ENCODE measurements around the gene MLEC.

- TF ChIP-seq POLR2A (IDR thresholded peaks at IDR 0.05) (no peak), POLR2AphosphoS5 (IDR thresholded peaks at IDR 0.05) (no peak), EP300 (IDR thresholded peaks at IDR 0.05) (no peak)
- TF ChIP-seq, protein P1, sequence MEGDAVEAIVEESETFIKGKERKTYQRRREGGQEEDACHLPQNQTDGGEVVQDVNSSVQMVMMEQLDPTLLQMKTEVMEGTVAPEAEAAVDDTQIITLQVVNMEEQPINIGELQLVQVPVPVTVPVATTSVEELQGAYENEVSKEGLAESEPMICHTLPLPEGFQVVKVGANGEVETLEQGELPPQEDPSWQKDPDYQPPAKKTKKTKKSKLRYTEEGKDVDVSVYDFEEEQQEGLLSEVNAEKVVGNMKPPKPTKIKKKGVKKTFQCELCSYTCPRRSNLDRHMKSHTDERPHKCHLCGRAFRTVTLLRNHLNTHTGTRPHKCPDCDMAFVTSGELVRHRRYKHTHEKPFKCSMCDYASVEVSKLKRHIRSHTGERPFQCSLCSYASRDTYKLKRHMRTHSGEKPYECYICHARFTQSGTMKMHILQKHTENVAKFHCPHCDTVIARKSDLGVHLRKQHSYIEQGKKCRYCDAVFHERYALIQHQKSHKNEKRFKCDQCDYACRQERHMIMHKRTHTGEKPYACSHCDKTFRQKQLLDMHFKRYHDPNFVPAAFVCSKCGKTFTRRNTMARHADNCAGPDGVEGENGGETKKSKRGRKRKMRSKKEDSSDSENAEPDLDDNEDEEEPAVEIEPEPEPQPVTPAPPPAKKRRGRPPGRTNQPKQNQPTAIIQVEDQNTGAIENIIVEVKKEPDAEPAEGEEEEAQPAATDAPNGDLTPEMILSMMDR (IDR thresholded peaks at IDR 0.05), result no peak
These were observed 47.3 kb downstream of the MLEC start for GRCh38 chr12:120734210-120734609.
